ENCODE data around the gene RAI1.

RAI1 gene

DNA sequence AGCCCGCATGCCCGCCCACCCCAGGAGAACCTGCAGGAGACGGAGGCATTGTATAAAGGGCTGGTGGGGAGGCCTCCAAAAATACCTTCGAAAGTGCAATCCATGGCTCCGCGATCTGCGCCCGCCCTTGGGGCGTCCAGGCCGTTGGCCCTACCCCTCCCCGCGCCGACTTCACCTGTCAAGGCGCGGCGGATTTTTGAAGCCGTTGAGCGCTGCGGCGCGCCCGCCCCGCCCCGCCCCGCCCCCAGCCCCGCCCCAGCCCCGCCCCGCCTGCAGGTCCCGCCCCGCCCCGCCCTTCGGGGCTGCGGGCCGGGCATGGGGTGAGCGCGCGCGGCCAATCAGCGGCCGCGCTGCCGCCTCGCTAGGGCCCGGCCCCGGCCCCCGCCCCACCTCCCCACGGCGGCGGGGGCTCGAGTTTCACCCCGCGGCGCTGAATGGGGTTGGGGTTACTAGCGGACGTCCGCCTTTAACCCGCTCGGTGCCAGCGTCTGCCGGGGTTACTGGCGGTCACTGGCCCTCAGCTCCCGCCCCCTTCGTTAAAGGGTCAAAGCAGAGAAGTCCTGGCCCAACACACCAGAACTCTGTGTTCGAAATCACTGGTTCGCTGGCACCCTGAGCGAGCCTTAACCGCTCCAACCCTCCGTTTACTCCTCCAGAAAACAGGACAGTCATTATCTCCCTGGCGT lies 142.3 kb downstream of the RAI1 start:
- no peaks in the 10 kb centered on the region for H3K9me3 Mint-ChIP-seq
- peaks cover 64% of the 10 kb centered on the region for H3K4me1 Mint-ChIP-seq
- H3K27me3 Mint-ChIP-seq: no peaks in the 10 kb centered on the region
- peak; percentile 89 for ATAC-seq (replicated peaks; ENCODE audit: extremely low read depth, poor library complexity, severe bottlenecking)
- H3K4me3 Mint-ChIP-seq: peak overlapping the region; percentile 71
- DNase-seq (ENCODE audit: low spot score in 2 of 2): peak; percentile 63 to 81
- H3K27ac Mint-ChIP-seq (ENCODE audit: low read depth): peak overlapping the region; percentile 91
- H3K36me3 Mint-ChIP-seq (ENCODE audit: insufficient read depth): peaks cover 28% of the 10 kb centered on the region

DNA sequence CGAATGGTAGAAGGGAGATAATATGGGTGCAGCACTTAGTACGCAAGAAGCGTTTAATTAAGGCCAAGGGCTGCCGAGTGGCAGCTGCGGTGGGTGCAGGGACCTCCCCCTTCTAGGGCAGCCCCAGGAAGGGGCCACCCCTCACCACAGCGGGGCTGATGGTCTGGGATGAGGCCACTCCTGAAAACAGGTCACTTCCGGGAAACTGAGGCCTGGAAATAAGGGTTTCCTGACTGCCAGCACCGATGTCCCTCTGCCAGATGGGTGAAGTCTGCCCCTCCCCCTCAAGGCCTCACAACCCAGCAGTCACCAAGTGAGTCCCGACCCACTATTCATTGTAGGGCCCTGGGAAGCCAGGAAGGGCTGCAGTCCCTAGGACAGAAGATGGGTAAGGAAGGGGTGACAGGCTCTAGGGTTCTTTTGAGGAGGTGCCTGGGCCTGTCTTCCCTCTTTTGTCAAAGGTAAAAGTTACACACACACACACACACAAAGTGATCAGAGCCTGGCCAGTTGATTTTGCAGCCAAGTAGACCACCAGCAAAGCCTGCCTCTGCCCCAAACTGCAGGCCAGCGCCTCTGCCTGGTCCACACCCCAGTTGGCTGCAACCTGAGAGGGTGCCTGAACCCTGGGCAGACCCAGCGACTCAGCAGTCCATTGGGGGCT lies 143.0 kb downstream of the RAI1 start:
- H3K27ac Mint-ChIP-seq (ENCODE audit: low read depth): peak overlapping the region; percentile 91
- DNase-seq (ENCODE audit: low spot score in 2 of 2): no peak
- no peaks in the 10 kb centered on the region for H3K27me3 Mint-ChIP-seq
- peaks cover 29% of the 10 kb centered on the region for H3K36me3 Mint-ChIP-seq (ENCODE audit: insufficient read depth)
- peak overlapping the region; percentile 71 for H3K4me3 Mint-ChIP-seq
- no peaks in the 10 kb centered on the region for H3K9me3 Mint-ChIP-seq
- peak; percentile 41 for ATAC-seq (replicated peaks; ENCODE audit: extremely low read depth, poor library complexity, severe bottlenecking)
- H3K4me1 Mint-ChIP-seq: peaks cover 64% of the 10 kb centered on the region

DNA sequence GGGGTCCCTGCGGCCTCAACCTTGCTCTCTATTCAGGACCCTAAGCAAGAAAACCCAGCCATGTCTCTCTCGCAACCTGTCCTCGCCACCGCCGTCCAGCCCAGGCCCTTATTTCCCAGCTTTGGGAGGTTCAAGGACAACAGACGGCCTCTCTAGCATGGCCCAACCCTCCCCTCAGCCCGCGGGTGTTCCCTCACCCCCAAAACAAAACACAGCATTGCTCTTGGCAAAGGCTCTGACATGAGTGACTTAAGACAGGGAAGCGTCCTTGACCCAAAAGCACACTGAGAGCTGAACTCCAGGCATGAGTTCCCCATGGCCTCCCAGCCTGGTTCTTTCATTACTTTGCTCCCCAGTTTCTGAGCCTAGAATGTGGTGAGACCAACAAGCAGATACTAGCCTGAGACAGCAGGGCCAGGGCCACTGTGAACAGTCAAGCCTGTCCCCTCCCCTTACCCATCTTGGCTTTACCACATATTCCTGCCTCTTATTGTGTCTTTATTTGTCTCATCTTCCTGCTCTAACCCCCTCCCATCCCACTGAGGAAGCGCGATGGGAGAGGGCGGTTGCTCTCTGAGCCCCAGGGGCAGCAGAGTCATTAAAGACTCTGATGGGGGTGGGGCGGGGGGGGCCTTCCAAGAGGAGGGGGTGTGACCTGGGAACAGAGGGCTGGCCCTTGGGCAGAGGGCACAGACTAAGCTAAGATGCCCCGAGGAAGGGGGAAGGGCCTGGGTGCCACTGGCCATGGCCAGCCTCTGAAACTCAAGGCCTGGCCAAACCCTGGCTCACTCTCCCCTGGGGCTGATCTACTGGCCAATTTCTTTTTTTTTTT lies 143.7 kb downstream of the RAI1 start:
- Mint-ChIP-seq H3K4me1 (peaks cover 59% of the 10 kb centered on the region), H3K27ac (ENCODE audit: low read depth) (peak overlapping the region; percentile 91), H3K36me3 (ENCODE audit: insufficient read depth) (peaks cover 33% of the 10 kb centered on the region), H3K4me3 (peak overlapping the region; percentile 71), H3K27me3 (no peaks in the 10 kb centered on the region), H3K9me3 (no peaks in the 10 kb centered on the region)
- no peak for DNase-seq (ENCODE audit: low spot score in 2 of 2)
- ATAC-seq (replicated peaks; ENCODE audit: extremely low read depth, poor library complexity, severe bottlenecking): no peak

DNA sequence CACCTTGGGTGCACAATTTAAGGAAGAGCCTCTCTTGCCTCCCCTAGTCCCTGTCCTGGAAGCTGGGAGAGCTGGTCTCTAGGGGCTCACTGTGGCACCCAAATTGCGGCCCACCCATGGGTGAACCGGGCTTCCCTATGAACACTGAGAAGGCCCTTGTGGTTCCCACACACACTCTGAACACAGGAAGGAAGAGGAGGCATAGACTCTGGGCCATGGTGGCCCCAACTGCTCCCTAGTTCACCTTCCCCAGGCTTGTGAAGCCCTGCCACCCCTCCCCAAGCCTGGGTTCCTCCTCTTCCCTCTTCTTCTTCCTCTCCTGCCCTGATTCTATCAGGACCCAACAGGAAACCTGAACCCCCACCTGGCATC lies 145.1 kb downstream of the RAI1 start:
- Mint-ChIP-seq H3K4me1 (peaks cover 48% of the 10 kb centered on the region), H3K9me3 (no peaks in the 10 kb centered on the region), H3K4me3 (peak overlapping the region; percentile 71), H3K36me3 (ENCODE audit: insufficient read depth) (peaks cover 30% of the 10 kb centered on the region), H3K27me3 (no peaks in the 10 kb centered on the region), H3K27ac (ENCODE audit: low read depth) (peak overlapping the region; percentile 91)
- no peak for ATAC-seq (replicated peaks; ENCODE audit: extremely low read depth, poor library complexity, severe bottlenecking)
- no peak for DNase-seq (ENCODE audit: low spot score in 2 of 2)

DNA sequence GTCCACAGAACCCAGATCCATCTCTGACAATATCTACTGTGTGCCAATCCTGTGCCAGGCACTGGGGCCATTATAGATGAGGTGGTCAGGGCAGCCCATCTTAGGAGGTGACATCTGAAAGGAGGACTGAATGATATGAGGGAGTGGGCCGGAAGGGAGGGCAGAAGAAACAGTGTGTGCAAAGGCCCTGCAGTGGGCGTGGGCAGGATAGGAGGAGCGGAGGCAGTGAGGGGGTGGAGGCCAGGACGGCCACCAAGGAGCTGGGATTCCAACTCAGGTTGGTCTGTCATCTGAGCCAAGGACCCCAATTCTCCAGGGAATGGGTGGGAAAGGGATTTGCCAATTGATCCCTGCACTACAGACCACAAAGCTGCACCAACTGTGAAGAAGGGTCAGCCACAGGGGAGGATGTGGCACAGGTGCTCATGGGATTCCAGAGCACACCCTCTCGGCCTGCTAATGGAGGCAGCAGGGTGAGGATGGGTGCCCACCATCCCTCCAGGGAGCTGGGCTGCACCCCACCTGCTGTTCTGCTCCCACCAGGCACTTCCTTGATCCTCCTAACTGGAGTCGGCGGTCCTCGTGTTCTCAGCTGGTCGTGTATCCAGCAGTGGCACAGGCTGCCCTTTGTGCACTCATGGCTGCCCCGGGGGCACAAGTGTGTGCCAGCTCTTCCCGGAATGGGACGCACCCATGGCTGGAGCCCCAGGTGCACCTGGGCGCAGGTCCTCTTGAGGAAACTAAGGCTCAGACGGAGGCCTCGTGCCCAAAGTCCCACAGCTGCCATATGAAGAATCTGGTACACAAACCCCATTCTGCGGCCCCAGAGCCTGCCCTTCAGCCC lies 145.9 kb downstream of the RAI1 start:
- Mint-ChIP-seq H3K36me3 (ENCODE audit: insufficient read depth) (peaks cover 29% of the 10 kb centered on the region), H3K4me3 (peak overlapping the region; percentile 71), H3K4me1 (peaks cover 54% of the 10 kb centered on the region), H3K9me3 (no peaks in the 10 kb centered on the region), H3K27ac (ENCODE audit: low read depth) (peak overlapping the region; percentile 91), H3K27me3 (no peaks in the 10 kb centered on the region)
- DNase-seq (ENCODE audit: low spot score in 2 of 2) (no peak), ATAC-seq (replicated peaks; ENCODE audit: extremely low read depth, poor library complexity, severe bottlenecking) (no peak)

DNA sequence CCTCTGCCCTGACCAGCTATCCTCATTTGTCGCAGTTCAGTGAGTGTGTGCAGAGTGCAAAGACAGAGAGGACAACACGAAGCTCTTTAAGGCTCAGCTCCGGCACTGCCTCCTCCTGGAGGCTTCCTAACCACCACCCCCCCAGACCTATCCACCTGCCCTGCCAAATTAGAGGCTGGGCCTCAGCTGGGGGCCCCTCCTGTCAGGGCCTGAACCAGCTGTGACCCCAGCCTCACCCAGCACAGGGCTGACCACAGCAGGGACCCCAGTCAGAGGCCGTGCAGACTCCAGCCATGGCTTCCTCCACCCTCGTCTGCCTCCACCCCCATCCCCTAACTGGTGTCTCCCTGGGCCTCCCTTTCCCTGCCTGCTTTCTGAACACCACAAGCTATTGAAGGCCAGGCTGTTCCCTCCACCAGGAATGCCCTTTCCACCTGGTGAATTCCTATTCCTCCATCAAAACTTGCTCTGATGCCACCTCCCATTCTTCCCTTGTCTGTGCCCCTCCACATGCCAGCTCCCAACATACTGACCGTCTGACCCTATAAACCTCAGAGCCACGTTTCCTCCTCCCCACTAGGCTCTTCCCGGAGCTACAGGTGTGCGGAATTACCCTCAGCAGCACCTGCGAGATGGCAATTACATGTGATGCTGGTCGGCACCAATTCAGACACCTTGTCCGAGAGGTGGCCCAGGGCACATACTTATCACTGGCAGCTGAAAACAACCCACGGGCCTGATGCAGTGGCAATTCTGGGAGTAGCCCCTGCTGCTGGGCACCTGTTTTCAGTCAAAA lies 146.8 kb downstream of the RAI1 start:
- no peak for ATAC-seq (replicated peaks; ENCODE audit: extremely low read depth, poor library complexity, severe bottlenecking)
- no peak for DNase-seq (ENCODE audit: low spot score in 2 of 2)
- peak overlapping the region; percentile 4 for H3K4me3 Mint-ChIP-seq
- no peaks in the 10 kb centered on the region for H3K27me3 Mint-ChIP-seq
- H3K4me1 Mint-ChIP-seq: peaks cover 51% of the 10 kb centered on the region
- no peak overlapping the region for H3K27ac Mint-ChIP-seq (ENCODE audit: low read depth)
- H3K9me3 Mint-ChIP-seq: no peaks in the 10 kb centered on the region
- H3K36me3 Mint-ChIP-seq (ENCODE audit: insufficient read depth): peaks cover 29% of the 10 kb centered on the region

DNA sequence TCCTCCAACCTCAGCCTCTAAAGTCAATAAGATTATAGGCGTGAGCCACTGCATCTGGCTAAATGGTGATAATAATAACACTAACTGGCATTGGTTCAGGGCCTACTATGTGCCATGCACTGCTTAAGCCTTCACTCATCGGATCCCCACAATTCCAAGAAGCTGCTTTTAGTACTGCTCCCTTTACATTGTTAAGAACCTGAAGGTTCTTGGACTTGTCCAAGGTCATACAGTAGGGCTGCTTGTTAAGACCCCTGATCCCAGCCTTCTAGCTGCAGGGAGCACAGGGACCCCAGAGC lies 149.0 kb downstream of the RAI1 start:
- H3K27me3 Mint-ChIP-seq: no peaks in the 10 kb centered on the region
- no peak overlapping the region for H3K4me3 Mint-ChIP-seq
- peaks cover 36% of the 10 kb centered on the region for H3K36me3 Mint-ChIP-seq (ENCODE audit: insufficient read depth)
- no peaks in the 10 kb centered on the region for H3K9me3 Mint-ChIP-seq
- no peak for DNase-seq (ENCODE audit: low spot score in 2 of 2)
- ATAC-seq (replicated peaks; ENCODE audit: extremely low read depth, poor library complexity, severe bottlenecking): no peak
- peaks cover 54% of the 10 kb centered on the region for H3K4me1 Mint-ChIP-seq
- no peak overlapping the region for H3K27ac Mint-ChIP-seq (ENCODE audit: low read depth)

DNA sequence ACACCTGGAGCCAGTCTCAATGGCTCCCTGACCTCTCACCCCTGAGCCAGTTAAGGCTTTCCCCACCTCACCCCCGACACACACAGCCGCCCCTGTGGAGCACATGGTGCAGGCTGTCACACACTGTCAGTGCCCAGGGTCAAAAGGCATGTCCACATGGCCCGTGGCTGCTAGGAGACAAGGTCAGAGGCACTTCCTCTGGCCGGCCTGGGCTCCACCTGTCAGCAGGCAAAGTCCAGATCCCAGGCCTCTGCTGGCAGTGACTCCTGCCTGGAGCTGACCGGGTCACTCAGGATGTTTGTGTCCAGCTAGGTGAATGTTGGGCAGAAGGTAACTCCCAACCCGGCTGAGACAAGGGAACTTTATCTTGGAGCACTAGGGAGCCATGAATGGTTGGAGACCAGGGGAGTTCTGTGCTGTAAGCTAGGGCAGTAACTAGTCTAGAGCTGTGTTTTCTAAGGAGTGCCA lies 149.5 kb downstream of the RAI1 start:
- Mint-ChIP-seq H3K27ac (ENCODE audit: low read depth) (no peak overlapping the region), H3K27me3 (no peaks in the 10 kb centered on the region), H3K4me1 (peaks cover 57% of the 10 kb centered on the region), H3K4me3 (no peak overlapping the region), H3K9me3 (no peaks in the 10 kb centered on the region), H3K36me3 (ENCODE audit: insufficient read depth) (peaks cover 39% of the 10 kb centered on the region)
- DNase-seq (ENCODE audit: low spot score in 2 of 2) (no peak), ATAC-seq (replicated peaks; ENCODE audit: extremely low read depth, poor library complexity, severe bottlenecking) (no peak)

DNA sequence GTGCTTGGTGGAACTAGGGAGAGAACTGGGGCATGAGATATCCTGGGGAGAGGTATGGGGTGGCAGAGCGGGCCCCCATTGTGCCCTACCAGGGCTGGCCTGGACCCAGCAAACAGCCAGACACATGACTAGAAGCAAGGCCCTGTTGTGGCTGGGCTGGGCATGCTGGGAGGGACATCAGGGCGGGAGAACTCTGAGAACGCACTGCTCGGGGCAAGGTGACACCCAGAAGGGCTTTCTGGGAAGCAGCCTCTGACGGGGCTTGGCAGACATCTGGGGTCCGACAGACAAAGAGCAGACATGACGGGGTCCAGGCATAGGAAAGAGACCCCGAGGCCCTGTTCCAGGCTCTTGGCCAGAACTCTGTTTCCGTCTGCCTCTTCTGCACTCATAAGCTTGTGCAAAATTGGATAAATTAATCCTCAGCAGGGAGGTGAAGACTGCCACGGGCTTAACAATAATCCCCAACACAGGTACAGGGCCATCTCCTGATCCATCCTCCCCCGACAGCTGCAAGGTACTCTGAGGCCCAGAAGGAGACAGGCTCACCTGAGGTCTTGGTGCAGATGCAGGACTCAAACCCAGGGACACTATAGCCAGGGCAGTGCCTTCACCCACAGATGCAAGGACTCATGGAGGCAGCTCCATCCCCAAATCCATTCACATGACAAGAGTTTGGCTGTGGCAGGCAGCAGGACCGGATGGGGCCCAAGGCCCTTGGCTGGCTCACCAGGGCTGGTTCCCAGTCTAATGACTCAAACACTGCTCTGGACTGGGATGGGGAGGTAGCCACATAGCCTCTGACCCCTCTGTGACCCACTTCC lies 150.2 kb downstream of the RAI1 start:
- Mint-ChIP-seq H3K36me3 (ENCODE audit: insufficient read depth) (peaks cover 41% of the 10 kb centered on the region), H3K4me3 (no peak overlapping the region), H3K4me1 (peaks cover 54% of the 10 kb centered on the region), H3K27me3 (no peaks in the 10 kb centered on the region), H3K27ac (ENCODE audit: low read depth) (no peak overlapping the region), H3K9me3 (no peaks in the 10 kb centered on the region)
- no peak for ATAC-seq (replicated peaks; ENCODE audit: extremely low read depth, poor library complexity, severe bottlenecking)
- DNase-seq (ENCODE audit: low spot score in 2 of 2): no peak

DNA sequence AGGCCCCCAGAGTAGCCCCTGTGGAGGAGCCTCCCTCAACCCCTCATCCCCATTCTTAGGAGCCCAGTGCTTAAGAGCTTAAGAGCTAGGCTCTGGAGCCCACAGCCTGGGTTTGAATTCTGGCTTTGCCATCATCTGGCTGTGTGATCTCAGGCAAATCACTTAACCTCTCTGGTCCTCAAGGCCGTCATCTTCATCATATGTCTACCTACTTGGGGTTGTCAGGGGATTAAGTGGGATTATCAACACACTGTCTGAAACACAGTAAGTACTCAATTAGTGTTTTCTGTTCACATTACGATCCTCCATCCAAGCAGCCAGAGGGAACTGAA lies 150.7 kb downstream of the RAI1 start:
- no peaks in the 10 kb centered on the region for H3K27me3 Mint-ChIP-seq
- peaks cover 50% of the 10 kb centered on the region for H3K4me1 Mint-ChIP-seq
- no peak overlapping the region for H3K4me3 Mint-ChIP-seq
- ATAC-seq (replicated peaks; ENCODE audit: extremely low read depth, poor library complexity, severe bottlenecking) (no peak), DNase-seq (ENCODE audit: low spot score in 2 of 2) (no peak)
- H3K36me3 Mint-ChIP-seq (ENCODE audit: insufficient read depth): peaks cover 46% of the 10 kb centered on the region
- H3K27ac Mint-ChIP-seq (ENCODE audit: low read depth): no peak overlapping the region
- no peaks in the 10 kb centered on the region for H3K9me3 Mint-ChIP-seq

DNA sequence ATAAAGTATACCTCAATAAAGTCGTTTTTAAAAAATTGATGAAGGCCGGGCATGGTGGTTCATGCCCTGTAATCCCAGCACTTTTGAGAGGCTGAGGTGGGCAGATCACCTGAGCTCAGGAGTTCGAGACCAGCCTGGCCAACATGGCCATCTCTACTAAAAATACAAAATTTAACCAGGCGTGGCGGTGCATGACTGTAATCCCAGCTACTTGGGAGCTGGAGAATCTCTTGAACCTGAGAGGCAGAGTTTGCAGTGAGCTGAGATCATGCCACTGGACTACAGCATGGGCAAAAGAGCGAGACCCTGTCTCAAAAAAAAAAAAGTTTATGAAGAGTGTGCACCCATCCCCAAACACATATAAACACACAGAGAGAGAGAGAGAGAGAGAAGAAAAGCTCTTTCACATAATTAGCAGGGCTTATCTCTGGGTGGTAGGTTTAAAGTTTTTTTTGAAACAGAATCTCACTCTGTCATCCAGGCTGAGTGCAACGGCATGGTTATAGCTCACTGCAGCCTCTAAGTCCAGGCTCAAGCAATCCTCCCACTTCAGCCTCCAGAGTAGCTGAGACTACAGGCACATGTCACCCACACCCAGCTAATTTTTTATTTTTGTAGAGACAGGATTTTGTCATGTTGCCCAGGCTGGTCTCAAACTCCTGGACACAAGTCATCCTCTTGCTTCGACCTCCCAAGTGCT lies 152.6 kb downstream of the RAI1 start:
- no peak for DNase-seq (ENCODE audit: low spot score in 2 of 2)
- Mint-ChIP-seq H3K27me3 (no peaks in the 10 kb centered on the region), H3K4me1 (peaks cover 47% of the 10 kb centered on the region), H3K36me3 (ENCODE audit: insufficient read depth) (peaks cover 40% of the 10 kb centered on the region), H3K4me3 (peak overlapping the region; percentile 91), H3K27ac (ENCODE audit: low read depth) (peak overlapping the region; percentile 99), H3K9me3 (no peaks in the 10 kb centered on the region)
- ATAC-seq (replicated peaks; ENCODE audit: extremely low read depth, poor library complexity, severe bottlenecking): no peak
